AG09309 (cell line): ENCODE data around the gene DISC1.
"Not testable (repeated sequence)": the region's sequence is repeated elsewhere in the genome, so short reads cannot be mapped to it uniquely, and the experiment has no call there.

ENCODE experiments used
- DNase-seq: peaks from one replicate; pipeline ENCODE4 v3.0.0-alpha.2; 2010; ENCODE audit warnings: low read depth
- H3K4me3 ChIP-seq: 2 replicates; pipeline ENCODE4 v1.5.1; 2011; ENCODE audit warnings: mild to moderate bottlenecking, low read depth, low read length, moderate library complexity; ENCODE audit not compliant: control insufficient read depth
- TF ChIP-seq, protein P1 (sequence below): IDR thresholded peaks from 2 replicates; pipeline ENCODE4 v1.5.1; 2011; ENCODE audit warnings: mild to moderate bottlenecking, low read depth, low read length, inconsistent platforms; ENCODE audit not compliant: insufficient read depth, control insufficient read depth; ENCODE audit errors: missing control alignments

DISC1 gene

DNA sequence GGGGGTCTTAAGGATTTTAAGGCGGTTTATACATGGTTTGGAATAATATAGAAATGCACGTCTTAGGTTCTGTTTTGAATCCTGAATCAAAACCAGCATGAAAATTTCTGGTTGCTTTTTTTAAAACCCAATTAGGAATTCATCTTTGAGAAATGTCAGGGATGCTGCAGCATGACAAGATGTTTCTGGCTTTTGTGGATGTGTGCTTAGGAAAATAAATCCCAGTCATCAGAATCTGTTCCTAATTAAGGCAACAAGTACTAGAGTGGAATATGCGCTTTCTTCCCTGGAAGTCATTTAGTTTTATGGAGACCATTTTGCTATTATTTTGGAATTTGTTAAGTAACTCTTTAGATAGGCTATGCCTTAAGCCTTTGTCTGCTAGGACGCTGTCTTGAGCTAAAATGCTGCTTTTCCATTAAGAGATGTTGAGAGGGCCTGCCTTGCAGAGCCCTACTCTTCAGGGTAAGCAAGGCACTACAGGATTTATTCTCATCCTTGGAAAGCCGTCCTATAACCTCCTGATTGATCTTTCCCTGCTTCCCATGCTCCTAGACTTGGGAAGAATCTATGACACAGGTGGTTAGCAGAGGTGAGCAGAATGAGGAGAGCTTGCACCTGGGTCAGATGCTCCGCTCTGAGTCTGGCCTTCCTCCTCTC lies 332.8 kb downstream of the DISC1 start:
- TF ChIP-seq, protein P1, sequence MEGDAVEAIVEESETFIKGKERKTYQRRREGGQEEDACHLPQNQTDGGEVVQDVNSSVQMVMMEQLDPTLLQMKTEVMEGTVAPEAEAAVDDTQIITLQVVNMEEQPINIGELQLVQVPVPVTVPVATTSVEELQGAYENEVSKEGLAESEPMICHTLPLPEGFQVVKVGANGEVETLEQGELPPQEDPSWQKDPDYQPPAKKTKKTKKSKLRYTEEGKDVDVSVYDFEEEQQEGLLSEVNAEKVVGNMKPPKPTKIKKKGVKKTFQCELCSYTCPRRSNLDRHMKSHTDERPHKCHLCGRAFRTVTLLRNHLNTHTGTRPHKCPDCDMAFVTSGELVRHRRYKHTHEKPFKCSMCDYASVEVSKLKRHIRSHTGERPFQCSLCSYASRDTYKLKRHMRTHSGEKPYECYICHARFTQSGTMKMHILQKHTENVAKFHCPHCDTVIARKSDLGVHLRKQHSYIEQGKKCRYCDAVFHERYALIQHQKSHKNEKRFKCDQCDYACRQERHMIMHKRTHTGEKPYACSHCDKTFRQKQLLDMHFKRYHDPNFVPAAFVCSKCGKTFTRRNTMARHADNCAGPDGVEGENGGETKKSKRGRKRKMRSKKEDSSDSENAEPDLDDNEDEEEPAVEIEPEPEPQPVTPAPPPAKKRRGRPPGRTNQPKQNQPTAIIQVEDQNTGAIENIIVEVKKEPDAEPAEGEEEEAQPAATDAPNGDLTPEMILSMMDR = no peak
- peak; percentile 60 for DNase-seq
- H3K4me3 ChIP-seq = no peak overlapping the region

DNA sequence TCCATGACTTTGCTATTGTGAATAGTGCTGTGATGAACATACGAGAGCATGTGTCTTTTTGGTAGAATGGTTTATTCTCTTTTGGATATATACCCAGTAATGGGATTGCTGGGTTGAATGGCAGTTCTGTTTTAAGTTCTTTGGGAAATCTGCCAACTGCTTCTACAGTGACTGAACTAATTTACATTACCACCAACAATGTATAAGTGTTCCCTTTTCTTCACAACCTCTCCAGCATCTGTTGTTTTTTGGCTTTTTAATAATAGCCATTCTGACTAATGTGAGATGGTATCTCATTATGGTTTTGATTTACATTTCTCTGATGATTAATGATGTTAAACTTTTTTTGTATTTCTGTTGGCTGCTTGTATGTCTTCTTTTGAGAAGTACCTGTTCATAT lies 335.2 kb downstream of the DISC1 start:
- not testable (repeated sequence) for DNase-seq, H3K4me3 ChIP-seq

DNA sequence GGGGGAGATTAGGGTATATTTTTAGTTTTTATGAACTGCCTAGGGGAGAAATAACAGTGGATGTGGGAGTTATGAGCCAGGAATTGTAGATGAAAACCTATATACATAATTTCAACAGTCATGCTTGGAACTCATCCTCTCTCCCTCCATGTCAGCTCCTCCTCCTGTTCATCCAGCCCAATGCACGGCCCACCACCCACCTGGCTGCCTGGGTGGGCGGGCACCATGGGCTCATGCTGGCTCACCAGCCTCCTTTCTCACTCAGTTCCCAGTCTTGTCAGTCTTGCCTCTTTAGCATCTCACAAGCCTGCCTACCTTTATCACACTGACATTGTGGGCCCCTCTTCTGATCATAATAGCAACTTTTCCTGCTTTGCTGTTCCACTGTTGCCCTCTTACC lies 336.0 kb downstream of the DISC1 start:
- TF ChIP-seq, protein P1 = no peak
- H3K4me3 ChIP-seq = no peak overlapping the region
- DNase-seq = no peak

DNA sequence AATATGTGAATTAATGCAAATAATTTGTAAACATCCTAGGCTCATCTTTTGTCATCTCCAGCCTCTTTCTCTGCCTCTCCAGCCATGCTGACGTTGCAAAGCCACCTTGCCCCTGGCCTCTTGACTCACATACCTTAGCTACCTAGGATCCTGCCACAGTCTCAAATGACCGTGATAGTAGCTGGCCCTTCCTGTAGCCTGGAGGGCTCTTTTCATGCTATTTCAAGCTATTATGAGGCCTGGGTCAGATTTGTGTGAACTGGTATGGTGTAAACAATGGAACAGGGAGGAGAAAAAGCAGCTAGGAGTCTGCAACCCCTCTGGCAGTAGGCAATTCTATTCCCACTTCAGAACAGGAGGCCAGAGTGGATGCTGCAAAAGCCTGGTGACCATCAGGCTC lies 337.7 kb downstream of the DISC1 start:
- TF ChIP-seq, protein P1 = no peak
- H3K4me3 ChIP-seq = no peak overlapping the region
- DNase-seq = no peak

DNA sequence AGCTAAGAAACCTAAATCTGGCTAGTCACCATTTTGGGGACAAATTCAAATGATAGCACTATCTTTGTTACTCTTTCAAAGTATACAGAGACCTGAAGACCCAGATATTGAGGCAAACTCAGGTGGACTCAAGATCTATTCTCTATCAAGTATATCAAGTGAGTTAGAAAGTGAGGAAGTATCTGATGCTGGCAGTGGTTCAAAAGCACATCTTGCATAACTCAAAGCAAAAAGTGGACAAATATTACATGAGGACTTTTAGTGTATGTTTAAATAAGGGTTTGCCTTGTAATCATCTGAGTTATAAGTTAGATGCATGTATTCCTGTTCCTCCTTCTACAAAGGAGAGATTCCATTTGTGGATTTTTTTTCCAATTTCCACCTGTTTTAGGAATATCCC lies 338.4 kb downstream of the DISC1 start:
- H3K4me3 ChIP-seq = no peak overlapping the region
- DNase-seq = no peak
- TF ChIP-seq, protein P1 = no peak

DNA sequence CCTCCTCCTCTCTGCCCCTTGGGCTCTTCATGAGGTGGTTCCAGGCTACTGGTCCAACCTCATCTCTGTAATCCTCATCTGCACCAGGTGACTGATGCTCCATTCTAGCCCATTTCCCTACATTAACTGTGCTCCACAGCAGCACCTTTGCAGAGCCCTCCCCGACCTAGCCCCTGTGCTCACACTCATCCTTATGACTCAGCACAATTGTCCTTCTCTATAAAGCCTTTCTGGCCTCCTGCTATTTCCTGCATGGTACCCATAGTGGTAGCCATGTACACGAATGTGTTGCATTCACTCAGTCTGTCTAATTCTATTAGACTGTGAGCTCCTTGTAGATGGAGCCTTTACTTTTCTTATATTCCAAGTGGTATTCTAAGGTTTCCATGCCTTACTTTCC lies 339.0 kb downstream of the DISC1 start:
- TF ChIP-seq, protein P1 = no peak

DNA sequence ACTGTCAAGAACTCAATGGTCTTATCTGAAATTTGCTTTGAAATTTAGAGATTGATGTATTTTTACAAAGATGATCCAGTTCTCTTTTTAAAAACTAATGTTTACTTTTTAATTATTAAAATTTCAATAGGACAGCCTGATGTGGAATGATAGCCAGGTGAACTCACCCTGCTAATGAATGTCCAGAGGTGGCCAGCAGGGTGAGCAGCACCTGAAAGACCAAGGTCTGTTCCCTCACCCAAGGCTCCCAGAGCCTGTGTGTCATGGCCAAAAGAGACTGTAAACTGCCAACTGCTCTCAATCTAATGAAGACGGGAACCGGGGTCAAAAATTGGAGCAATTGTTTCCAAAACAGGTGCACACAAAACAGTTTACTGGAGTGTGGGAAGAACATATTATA lies 340.4 kb downstream of the DISC1 start:
- TF ChIP-seq, protein P1 = no peak
- DNase-seq = no peak
- H3K4me3 ChIP-seq = no peak overlapping the region

More for the DNA sequence above, 339.0 kb downstream of the DISC1 start:
- no peak for DNase-seq
- H3K4me3 ChIP-seq = no peak overlapping the region
